ENCODE measurements around the gene EXOSC6.

- TF ChIP-seq TAF1 (IDR thresholded peaks at IDR 0.05; ENCODE audit: borderline replicate concordance, insufficient read depth, low read length) (no peak), SIN3A (IDR thresholded peaks at IDR 0.05; ENCODE audit: borderline replicate concordance, insufficient read depth, low read length) (no peak), REST (IDR thresholded peaks at IDR 0.05; ENCODE audit: insufficient read depth in 1 of 2, low read depth in 2 of 2, low read length in 2 of 2) (no peak), POLR2AphosphoS5 (IDR thresholded peaks at IDR 0.05; ENCODE audit: low read depth, low read length) (no peak), FOXP2 (optimal IDR thresholded peaks at IDR 0.05; ENCODE audit: borderline replicate concordance, extremely low read depth, extremely low read length, insufficient read depth) (no peak)
Measured at GRCh38 chr16:70270176-70270575, 18.4 kb upstream of the EXOSC6 start.
